Neural cell (in vitro differentiated cells): Measurements from ENCODE around the gene KBTBD7.

Experiments
- CTCF ChIP-seq: fragments of 450-650 bp; IDR thresholded peaks from 2 replicates; pipeline ENCODE4 v1.5.1; 2014; ENCODE audit warnings: antibody characterized with exemption, mild to moderate bottlenecking, moderate library complexity; ENCODE audit not compliant: poor library complexity, severe bottlenecking
- EZH2 ChIP-seq: fragments of 200-600, 300-800 bp; shearing (Covaris generic), sonication (generic); IDR thresholded peaks from 2 replicates; pipeline ENCODE4 v1.6.1; 2014; ENCODE audit warnings: antibody characterized with exemption, low read length, borderline replicate concordance, mild to moderate bottlenecking; ENCODE audit not compliant: insufficient read depth, poor library complexity, severe bottlenecking
- RAD21 ChIP-seq: fragments of 450-650 bp; conservative IDR thresholded peaks from 2 replicates; pipeline ENCODE4 v1.6.1; 2014; ENCODE audit warnings: antibody characterized with exemption, mild to moderate bottlenecking, moderate library complexity
- REST ChIP-seq: IDR thresholded peaks from 2 replicates; pipeline ENCODE4 v1.6.1; 2012; ENCODE audit warnings: borderline replicate concordance
- SMC3 ChIP-seq: fragments of 450-650 bp; conservative IDR thresholded peaks from 2 replicates; pipeline ENCODE4 v1.6.1; 2014; ENCODE audit warnings: antibody characterized with exemption, mild to moderate bottlenecking, moderate library complexity; ENCODE audit not compliant: poor library complexity
- TAF1 ChIP-seq: IDR thresholded peaks from 2 replicates; pipeline ENCODE4 v1.6.1; 2012; ENCODE audit warnings: low read depth

DNA sequence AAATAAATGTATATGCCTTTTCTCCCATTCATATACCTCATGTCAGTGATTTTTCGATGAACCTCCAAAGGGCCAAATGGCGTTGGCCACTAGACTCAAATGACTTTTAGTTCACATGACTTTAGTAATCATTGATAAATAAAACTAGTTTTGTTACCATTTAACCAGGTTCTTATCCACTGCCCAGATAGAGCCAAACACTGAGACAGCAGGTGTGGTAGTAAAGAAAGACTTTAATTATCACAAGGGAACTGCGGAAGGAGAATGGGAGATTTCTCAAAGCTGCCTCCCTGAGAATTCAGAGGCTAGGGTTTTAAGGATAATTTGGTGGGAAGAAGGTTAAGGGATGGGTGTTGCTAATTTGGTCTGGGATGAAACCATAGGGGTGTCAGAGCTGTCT is 42.4 kb downstream of the KBTBD7 start:
- TF ChIP-seq EZH2: no peak
- no peak for TF ChIP-seq CTCF
- no peak for TF ChIP-seq TAF1
- TF ChIP-seq SMC3: no peak
- TF ChIP-seq RAD21: no peak
- TF ChIP-seq REST: no peak
